Head of caudate nucleus (tissue), 42 donors: Measurements from ENCODE around the gene SFSWAP.
"Not testable (repeated sequence)": the region's sequence is repeated elsewhere in the genome, so short reads cannot be mapped to it uniquely, and the experiment has no call there.

ENCODE experiments used
- DNase-seq, 42 donors: peaks; one replicate each; pipeline versions ENCODE4 v3.0.0 to v3.0.0-alpha.2; 2020 to 2021; ENCODE audit warnings: mixed read lengths in 7 of 42
- intact Hi-C: fragments of 100-400 bp; cut with DNase I; formaldehyde crosslinking; loops from one replicate; pipeline ENCODE4 v1.15.0; 2022

SFSWAP gene

DNA sequence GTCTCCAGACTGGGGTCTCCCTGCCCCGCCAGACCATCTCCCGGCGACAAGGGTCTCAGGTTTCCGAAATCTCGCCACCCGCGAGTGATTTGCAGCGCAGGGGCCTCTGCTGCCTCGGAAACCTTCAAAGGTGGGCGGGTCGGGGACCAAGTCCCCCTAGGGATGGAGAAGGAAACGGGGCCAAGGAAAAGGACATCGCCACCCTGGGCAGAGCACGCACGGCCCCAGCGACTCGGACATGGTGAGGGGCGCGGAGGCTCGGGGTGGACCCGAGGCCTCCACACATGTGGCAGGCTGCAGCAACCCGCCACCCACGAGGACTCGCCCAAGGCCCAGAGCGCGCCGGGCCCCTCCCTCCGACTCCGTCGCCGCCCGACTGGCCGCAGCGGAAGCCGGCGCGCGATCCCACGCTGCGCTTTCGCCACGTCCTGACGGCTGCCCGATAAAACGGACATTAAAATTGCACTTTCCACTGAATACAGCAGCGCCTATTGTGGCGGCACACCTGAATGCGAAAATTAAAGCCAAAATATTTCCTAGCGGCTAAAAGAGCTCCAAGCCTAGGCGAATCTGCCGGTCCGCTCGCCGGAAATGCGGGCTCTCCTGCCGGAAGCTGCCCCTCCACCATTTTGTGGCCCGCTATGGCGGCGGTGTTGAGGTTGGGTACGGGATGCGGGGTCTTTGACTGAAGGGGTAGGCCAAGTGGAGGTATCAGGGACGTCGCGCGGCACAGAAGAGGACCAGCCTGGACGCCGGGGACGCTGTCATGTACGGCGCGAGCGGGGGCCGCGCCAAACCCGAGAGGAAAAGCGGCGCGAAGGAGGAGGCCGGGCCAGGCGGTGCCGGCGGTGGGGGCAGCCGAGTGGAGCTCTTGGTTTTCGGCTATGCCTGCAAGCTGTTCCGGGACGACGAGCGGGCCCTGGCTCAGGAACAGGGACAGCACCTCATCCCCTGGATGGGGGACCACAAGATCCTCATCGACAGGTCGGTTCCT is at the start of gene SFSWAP:
Gene SFSWAP (plus strand): TSS at position 627 of the 994 bp plus-strand sequence. CDS start 140 bp downstream, at position 767.
- DNase-seq = peak; percentile 33 to 92 (median 82)
- intact Hi-C loops = loop anchor here (5.0 kb wide), 1 partner anchor 103 kb away; no protein-coding TSS in a partner anchor

DNA sequence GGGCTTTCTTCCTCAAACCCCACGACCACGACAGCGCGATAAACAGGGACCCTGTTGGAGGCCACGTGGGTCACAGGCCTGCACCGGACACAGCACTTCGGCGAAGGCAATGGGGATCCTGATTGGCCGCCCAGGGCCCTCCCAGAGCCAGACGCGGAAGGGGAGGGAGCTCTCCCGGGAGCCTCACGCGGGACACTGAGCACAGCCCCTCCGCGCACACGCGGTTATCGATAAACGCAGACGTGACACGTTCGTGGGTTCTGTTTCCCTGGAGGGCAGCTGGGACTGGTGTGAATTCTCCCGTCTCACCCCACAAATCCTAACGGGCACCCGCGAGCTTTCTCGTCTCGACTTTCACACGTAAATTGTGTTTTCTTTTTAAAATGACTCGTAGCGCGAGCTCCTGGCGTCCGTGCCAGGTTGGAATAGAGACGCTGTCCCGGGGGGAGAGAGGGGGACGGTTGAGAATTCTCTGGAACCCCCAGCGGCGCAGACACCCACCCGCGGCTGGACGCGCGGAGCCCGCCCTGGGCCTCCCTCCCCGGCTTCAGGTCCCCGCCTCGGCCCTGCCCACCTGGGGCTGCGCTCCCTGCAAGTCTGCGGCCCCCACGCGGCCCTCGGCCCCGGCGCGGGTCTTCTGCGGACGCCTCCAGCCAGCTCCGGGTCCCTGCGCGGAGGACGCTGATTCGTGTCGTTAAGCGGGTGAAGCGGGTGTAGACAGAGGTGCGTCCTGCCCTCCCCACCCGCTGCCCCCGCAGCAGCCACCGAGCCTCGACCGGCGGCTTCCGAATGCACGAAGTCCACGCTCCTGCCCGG is 49.5 kb upstream of the SFSWAP start:
- intact Hi-C loops = not testable (repeated sequence)

DNA sequence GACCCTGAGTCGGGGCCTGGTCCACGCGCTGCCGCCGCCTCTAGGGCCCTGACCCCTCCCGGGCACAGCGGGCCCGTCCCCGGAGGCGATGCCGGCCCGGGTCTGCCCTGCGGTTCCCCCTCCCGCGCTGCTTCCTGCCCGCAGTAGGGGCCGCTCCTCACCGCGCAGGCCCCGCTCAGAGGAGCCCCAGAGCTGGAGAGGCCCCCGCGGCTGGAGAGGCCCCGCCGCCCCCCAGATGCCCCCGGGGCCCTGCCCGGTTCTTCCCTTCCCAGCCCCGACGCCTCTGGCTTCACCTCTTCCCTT is 49.0 kb upstream of the SFSWAP start:
- DNase-seq, intact Hi-C loops: not testable (repeated sequence)

More for the DNA sequence above, 49.5 kb upstream of the SFSWAP start:
- DNase-seq = peak in 2 of 42 donors; percentile 20 to 40

DNA sequence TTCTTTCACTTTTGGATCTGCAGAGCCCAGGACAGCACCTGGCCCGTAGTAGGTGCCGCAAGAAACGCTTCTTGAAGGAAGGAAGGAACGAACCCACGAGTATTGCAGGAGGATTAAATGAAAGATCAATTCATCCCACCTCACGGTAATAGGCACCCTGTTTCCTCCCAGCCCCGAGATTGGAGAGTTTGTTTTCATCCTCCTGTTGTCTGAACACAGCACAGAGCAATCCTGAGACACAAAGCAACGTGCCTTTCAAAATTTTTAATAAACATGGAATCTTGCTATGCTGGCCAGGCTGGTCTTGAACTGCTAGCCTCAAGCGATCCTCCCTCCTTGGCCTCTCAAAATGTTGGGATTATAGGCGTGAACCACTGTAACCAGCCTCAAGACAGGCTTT is 48.5 kb upstream of the SFSWAP start:
- intact Hi-C loops = not testable (repeated sequence)
- DNase-seq = peak in 1 of 42 donors; percentile 19

DNA sequence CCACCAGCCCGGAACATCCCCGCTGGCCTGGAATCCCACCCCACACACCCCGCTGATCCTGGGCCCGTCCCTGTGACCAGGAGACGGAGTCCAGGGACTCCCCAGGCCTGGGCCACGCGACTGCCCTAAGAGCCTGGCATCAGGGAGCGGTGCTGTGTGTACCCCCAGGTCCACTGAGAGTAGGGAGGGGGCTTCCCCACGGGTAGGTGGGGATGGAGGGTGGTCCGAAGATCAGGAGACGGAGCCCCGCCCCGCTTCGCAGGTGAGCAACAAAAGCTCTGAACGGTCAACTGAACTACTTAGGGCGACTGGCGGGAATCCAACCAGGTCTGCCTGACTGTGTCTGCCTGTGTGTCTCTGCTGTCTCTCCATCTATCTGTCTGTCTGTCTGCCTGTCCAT is 45.2 kb upstream of the SFSWAP start:
- DNase-seq, intact Hi-C loops: not testable (repeated sequence)

DNA sequence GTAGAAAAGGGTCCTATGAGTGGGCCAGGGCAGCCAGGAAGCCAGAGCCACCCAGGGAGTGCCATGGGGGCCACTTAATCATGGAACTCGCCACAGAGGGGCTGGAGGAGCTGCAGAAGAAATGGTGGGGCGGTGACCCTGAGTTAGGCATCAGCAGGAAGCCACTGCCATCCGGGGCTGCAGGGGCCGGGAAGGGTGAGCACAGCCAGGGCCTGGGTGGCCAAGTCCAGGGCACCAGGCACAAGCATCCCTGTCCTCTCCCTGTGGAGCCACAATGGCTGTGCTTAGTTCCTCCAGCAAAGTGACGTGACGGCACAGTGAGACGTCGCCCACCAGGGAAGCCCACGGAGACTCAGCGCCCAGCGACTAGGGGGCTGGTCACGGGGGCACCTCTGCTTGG is 44.4 kb upstream of the SFSWAP start:
- intact Hi-C loops, DNase-seq: not testable (repeated sequence)

DNA sequence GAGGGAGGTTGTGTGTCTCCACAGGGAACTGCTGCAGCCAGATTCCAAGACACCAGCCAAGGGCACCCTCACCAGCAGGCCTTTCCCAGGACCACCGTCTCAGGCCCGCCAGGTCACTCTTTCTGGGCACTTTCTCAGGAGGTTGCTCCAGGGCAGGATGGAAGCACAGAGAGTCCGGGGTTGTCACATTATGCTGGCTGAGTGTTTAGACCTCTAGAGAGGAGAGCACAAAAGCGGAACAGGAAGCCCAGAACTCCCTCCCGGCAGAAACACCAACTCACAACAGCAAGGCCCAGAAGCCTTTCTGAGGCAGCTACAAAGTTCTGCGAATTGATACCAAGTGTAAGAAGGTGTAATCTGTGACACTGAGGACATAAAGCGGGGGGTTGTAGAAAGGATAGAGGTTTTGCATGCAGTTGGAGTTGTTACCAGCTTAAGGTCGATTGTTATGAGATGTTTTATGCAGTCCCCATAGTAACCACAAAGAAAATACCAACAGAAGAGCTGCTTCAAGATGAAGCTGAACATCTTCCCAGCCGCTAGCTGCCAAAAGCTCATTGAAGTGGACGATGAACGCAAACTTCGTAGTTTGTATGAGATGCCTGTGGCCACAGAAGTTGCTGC is 43.8 kb upstream of the SFSWAP start:
- intact Hi-C loops, DNase-seq: not testable (repeated sequence)

DNA sequence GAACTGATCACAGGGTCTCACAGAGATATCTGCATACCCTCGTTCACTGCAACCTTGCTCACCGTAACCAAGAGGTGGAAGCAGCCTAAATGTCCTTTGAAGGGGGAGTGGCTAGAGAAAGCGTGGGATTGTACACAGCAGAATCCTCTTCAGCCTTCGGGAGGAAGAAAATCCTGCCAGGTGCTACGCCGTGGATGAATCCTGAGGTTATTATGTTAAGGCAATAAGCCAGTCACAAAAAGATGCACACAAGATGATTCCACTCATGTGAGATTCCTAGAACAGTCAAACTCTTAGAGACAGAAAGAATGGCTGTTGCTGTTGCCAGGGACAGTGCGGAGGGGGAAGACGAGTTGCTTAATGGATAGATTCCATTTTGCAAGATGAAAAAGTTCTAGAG is 39.6 kb upstream of the SFSWAP start:
- intact Hi-C loops = no loop called here
- DNase-seq = peak in 1 of 42 donors; percentile 5

DNA sequence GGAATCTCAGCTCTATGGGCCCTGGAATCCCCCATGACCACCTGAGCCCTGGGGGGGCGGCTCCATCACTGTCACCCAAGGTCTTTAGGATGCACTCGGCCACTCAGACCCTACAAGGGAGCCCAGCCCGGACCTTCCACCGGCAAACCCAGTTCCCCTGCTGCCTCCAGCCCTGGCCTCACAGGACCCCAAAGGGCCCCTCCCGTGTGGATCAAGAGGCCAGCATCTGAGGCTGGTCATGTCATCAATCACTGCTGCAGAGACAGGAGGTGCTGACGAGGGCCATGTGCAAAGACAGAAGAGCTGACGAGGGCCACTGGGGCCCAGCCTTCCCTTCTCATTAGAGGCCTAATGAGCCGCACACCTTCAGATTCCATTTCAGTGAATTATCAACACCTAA is 39.0 kb upstream of the SFSWAP start:
- DNase-seq = peak in 1 of 42 donors; percentile 26

DNA sequence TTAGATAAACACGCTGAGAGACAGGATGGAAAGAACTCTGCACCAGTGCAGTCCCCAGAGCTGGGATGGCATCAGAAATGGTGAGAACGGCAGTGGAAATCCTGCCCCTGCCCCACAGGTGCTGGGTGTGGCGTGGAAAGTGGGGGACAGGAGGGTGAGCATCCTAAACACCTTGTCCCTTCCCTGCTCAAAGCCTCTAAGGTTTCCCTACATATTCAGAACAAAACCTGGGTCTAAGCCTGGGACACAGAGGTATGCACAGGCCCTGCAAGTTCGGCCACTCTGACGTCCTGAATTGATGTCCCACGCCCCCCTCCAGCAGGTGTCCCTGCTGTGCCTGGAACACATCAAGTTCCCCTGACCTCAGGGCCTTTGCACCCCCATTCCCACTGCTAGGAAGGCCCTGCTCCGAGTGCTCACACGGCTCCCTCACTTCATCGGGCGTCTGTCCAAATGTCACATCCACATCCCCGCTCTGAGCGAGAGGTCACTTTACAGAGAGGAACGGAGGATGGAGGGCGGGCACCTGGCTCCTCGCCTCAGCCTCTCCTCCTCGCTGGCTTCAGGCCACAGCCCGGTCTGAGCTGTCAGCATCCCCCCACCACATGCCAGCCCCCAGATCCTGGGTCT is 38.5 kb upstream of the SFSWAP start:
- intact Hi-C loops = no loop called here
- DNase-seq = no peak

More for the DNA sequence above, 39.0 kb upstream of the SFSWAP start:
- intact Hi-C loops = no loop called here

DNA sequence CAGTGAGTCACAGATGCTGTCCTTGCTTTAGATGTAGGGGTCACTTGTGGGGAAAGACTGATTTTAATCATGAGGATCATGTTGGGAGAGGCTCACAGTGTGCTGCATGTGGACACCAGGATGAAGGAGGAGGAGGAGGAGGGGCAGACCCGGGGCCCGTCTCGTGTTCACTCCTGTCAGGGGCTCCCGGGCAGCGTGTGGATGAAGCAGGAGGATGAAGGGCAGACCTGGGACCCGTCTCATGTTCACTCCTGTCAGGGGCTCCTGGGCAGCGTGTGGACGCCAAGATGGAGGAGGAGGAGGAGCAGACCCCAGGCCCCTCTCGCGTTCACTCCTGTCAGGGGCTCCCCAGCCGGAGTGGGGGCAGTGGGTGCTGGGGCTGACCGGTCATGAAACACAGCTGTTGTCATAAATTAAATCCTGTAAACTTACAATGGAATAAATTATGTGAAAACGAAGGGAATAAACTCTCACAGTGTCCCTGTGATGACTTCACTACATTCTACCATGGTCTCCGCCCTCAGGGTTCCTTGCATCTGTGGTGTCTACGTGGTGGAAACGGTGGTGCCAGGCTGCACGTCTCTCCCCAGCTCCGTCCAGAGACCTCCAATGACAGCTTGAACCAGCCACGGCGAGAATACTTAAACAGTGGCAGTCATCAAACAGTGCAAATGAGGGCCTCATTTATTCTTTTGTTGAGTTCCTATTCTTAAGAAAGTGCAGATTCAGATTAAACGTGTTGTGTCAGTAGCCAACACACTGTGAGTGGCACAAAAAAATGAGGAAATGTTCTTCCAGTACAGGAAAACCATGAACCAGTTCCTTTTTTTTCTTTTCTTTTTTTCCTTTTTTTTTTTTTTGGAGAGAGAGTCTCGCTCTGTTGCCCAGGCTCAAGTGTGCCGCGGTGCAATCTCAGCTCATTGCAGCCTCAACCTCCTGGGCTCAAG is 37.7 kb upstream of the SFSWAP start:
- no peak for DNase-seq
- intact Hi-C loops = no loop called here

DNA sequence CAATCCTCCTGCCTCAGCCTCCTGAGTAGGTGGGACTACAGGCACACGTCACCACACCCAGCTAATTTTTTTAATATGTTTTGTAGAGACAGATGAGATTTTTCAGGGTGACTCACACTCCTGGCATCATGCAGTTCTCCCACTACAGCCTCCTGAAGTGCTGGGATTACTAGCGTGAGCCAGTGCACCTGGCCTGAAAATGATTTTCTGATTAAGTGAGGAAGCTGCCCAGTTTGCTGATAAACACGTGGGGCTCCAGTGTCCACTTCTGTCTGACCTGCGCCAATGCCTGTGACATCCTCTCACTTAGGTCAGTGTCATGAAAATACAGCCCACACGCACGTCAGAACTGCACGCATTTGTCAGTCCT is 37.0 kb upstream of the SFSWAP start:
- intact Hi-C loops = no loop called here
- peak in 10 of 42 donors; percentile 6 to 52 (median 32) for DNase-seq

DNA sequence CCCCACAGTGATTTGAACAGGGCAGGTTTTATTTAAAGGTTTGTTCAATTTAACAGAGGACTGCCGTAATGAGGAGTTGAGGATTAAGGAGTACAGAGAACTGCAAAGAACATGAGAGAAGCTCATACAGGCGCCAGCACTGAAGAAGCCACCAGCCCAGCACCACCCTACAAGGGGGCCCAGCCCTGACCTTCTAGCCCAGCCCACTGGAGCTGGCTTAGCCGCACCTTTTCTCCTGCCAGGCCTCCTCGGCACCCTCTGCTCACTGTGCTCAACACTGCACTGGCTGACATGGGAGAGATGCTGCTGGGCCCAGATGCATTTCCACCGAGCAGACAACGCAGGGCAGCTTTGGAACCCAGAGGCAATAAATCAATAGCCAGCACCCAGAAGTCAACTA is 36.5 kb upstream of the SFSWAP start:
- intact Hi-C loops = no loop called here
- no peak for DNase-seq

DNA sequence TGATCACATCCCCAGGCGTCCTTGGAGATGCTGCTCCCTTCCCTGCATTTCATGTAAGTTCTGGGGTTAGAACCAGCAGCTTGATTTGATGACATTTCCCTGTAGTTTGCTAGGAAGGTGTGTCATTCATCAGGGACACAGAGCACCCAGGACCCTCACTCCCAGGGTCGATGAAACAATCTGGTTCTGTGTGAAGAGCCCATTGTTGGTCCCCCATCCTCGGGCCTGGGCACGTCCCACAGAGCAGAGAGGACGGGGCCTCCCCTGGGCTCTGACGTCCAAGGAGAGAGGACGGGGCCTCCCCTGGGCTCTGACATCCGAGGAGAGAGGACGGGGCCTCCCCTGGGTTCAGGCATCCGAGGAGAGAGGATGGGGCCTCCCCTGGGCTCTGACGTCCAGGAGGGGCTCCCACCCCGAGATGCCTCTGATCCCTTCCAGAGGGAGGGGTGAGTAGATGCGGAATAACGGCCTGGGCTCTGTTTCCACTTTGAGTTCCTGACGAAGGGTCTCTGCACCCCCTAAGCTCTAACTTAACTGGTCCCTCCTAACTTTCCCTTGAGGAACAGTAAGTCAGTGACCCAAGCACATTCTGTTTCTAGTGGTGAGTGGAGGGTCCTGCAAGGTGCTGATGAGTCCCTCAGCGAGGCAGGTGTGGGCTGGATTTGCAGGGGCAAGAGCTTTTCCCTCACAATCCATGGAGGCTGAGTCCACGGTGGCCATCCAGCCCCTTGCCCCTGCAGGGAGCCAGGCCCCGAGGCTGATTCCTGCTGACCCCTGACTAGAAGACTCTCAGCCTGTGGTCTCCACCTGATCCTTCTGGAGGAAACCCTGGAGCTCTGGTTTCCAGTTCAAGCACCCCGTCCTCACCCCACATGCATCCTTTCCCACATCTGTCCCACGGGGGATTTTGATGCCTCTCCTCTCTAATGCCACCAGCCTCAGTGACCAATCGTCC is 35.5 kb upstream of the SFSWAP start:
- intact Hi-C loops = no loop called here
- no peak for DNase-seq

DNA sequence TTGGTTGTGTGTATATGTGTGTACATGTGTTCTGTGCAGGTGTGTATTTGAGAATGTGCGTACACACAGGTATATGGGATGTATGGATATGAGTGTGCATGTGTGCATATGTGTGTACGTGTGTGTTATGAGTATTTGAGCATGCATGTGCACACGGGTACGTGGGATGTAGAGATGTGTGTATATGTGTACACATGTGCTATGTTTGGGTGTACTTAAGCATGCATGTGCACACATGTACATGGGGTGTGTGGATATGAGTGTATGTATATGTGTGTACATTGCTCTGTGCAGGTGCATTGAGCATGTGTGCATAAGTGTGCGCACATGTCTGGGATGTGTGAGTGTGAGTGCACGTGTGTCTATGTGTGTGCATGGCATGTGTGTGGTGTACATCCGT is 34.3 kb upstream of the SFSWAP start:
- DNase-seq = no peak
- intact Hi-C loops = no loop called here

DNA sequence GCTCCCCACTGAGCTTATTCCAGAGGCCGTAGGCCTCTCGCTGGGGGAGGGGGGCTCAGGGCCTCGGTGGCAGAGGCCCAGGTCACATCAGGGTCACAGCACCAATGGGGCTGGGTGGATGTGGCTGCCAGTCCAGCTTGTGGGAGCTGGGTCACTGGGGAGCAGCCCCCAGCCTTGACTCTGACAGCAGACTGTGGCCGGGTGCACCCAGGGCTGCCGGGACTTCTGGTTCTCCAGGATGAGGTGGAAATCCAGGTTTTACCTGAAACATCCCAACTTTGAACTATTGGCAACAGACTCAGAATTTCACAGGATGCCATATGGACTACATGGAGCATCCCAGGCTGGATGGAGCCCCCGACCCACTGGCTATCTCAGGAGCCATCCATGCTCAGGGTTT is 33.8 kb upstream of the SFSWAP start:
- intact Hi-C loops, DNase-seq: not testable (repeated sequence)

DNA sequence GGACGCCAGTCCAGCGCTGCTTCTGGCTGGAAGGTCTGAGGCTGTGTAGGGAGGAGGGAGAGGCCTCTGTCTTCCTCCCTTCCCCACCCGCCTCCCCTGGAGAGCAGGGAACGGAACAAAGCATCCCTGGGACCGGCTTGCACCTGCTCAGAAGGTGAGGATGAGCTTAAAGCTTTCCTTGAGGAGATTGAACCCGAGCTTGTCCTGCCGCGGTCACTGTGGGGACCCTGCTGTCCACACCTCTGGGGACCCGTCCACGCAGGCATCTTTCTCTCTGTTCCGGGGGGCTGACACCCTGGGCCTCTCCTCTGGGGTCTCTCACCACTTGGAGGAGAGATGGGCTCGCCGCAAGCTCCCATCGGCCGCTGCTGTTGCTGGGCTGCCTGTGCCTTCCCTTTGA is 33.2 kb upstream of the SFSWAP start:
- no peak for DNase-seq
- intact Hi-C loops = no loop called here
